BJ (cell line): ENCODE results near the gene KLHL30. TPM values are rescaled to one million over a fixed set of nuclear protein-coding genes. Genes with fewer than 3 reads are reported as not detected.

Experiments
- CTCF ChIA-PET: fragments of 350-600 bp; formaldehyde crosslinking; extraction: SDS; loops from one replicate; lab custom pipeline; 2021; ENCODE audit warnings: antibody characterized with exemption, inconsistent platforms; lab: Yijun Ruan, JAX
- POLR2A ChIA-PET: fragments of 300-600 bp; sonication (Branson Sonifier 250); formaldehyde crosslinking; extraction: SDS; loops from one replicate; lab custom pipeline; 2021; ENCODE audit warnings: antibody characterized with exemption; lab: Charles Lee
- DNase-seq: peaks from one replicate; pipeline ENCODE4 v3.0.0-alpha.2; 2011; ENCODE audit warnings: low read depth
- H3K27me3 ChIP-seq: 2 replicates; pipeline ENCODE4 v1.6.0; 2011; ENCODE audit warnings: low read length; ENCODE audit not compliant: control insufficient read depth, insufficient read depth
- H3K36me3 ChIP-seq: 2 replicates; pipeline ENCODE4 v1.5.1; 2011; ENCODE audit warnings: low read length; ENCODE audit not compliant: control insufficient read depth, insufficient read depth
- H3K4me3 ChIP-seq: 2 replicates; pipeline ENCODE4 v1.5.1; 2011; ENCODE audit warnings: low read depth, mild to moderate bottlenecking, control low read depth, low read length
- polyA plus RNA-seq: library from polyadenylated mRNA; depleted of rRNA; stranded (reverse); fragments of >200 nt; gene quantifications from 2 replicates; pipeline ENCODE4 v1.2.3, GENCODE V29; 2011
- TF ChIP-seq, protein P1 (sequence below): IDR thresholded peaks from 2 replicates; pipeline ENCODE4 v1.5.1; 2011; ENCODE audit warnings: low read depth, mild to moderate bottlenecking, control low read depth, inconsistent platforms, low read length, moderate library complexity; ENCODE audit not compliant: insufficient read depth

Gene KLHL30
- polyA plus RNA-seq, 1 experiment = 0.58 TPM

DNA sequence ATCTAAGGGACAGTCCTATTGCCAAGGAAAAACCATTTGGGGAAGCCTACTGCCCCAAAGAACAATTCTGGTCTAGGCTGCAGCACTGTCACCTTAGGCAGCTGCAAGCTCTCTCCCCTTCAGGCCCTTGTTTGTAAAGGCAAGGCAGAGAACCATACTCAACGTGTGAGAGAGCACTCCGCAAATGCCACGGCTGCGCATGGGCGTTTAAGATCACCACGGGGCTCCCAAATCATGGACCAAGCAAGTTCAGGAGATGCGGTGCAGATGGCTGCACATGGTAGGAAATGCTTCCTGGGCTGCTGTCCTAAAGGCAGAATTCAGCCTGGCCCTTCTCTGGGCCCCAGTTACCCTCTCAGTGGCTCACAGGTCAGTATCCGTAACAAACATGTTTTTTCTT is 35.8 kb downstream of the KLHL30 start:
- DNase-seq = no peak

DNA sequence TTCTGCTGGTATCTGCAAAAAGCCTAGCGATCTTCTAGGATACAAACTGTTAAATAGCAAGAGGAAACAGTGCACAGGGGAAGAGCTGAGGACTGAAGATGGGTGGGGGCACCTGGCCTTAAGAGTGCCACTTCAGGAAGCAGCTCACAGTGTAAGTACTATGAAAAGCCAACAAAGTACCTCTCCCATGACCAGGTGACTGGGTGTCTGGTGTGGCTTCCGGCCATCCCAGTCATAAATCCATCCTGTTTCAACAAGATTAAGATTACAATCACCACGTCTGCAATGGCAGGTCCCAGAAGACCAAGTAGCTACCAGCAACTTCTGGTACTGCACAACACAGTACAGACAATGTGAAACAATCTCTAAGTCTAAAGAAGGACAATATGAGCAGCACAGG is 36.2 kb downstream of the KLHL30 start:
- DNase-seq = no peak
- ChIA-PET CTCF (interaction anchor here (1.2 to 1.8 kb wide), 2 partner anchors 10 to 14 kb away, joined by 3 to 5 read pairs; no protein-coding TSS in a partner anchor), POLR2A (no interaction called here)
- Histone ChIP-seq H3K27me3 (no peaks in the 10 kb centered on the region), H3K4me3 (no peak overlapping the region), H3K36me3 (peaks cover 20% of the 10 kb centered on the region)
- TF ChIP-seq, protein P1, sequence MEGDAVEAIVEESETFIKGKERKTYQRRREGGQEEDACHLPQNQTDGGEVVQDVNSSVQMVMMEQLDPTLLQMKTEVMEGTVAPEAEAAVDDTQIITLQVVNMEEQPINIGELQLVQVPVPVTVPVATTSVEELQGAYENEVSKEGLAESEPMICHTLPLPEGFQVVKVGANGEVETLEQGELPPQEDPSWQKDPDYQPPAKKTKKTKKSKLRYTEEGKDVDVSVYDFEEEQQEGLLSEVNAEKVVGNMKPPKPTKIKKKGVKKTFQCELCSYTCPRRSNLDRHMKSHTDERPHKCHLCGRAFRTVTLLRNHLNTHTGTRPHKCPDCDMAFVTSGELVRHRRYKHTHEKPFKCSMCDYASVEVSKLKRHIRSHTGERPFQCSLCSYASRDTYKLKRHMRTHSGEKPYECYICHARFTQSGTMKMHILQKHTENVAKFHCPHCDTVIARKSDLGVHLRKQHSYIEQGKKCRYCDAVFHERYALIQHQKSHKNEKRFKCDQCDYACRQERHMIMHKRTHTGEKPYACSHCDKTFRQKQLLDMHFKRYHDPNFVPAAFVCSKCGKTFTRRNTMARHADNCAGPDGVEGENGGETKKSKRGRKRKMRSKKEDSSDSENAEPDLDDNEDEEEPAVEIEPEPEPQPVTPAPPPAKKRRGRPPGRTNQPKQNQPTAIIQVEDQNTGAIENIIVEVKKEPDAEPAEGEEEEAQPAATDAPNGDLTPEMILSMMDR = no peak

More for the DNA sequence above, 35.8 kb downstream of the KLHL30 start:
- H3K36me3 ChIP-seq = peaks cover 18% of the 10 kb centered on the region
- TF ChIP-seq, protein P1 = no peak
- ChIA-PET POLR2A (no interaction called here), CTCF (interaction anchor here (1.2 to 1.8 kb wide), 2 partner anchors 9 to 14 kb away, joined by 3 to 5 read pairs; no protein-coding TSS in a partner anchor)
- no peaks in the 10 kb centered on the region for H3K27me3 ChIP-seq
- H3K4me3 ChIP-seq = no peak overlapping the region

DNA sequence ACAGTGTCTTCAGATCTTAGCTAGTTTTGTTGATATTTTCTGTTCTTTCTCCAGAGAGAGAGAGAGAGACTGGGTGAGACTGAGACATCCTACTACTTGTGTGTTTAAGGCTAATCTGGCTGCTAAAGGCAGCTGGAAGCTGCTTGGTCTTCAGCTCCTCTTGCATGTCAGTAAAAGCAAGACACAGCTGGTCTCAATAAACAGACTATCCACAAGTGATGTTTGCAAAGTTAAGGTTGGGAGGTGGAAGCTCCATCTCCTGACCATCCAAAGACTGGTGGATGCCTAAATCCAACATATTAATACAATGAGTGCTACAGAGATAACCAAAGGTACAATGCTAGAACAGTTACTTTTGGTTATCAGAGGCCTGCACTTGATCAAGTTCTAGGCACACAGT is 38.1 kb downstream of the KLHL30 start:
- ChIA-PET CTCF (interaction anchor here (1.1 to 1.3 kb wide), 2 partner anchors 40 to 318 kb away, joined by 3 to 4 read pairs; no protein-coding TSS in a partner anchor), POLR2A (no interaction called here)
- no peaks in the 10 kb centered on the region for H3K27me3 ChIP-seq
- TF ChIP-seq, protein P1 = no peak
- H3K36me3 ChIP-seq = peaks cover 21% of the 10 kb centered on the region
- H3K4me3 ChIP-seq = no peak overlapping the region
- no peak for DNase-seq

DNA sequence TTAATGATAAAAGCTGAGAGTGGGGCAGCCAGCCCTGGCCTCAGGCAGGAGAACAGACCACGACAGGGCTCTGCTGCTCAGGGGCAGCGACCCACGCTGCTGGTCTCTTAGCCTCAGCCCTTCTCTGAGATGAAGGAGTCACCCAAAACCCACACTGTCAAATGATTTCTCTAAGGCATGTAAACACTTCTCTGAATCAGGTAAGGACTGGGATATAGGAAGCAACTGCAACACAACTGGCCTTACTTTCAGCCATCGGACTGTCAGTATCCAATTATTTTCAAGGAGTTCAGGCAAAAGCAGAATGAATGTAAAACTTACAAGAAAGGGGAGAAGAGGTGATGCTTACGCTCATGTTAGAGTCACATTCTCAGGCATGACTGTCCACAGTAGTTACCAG is 42.1 kb downstream of the KLHL30 start:
- ChIA-PET CTCF (interaction anchor here (1.0 kb wide), 1 partner anchor 83 kb away, joined by 5 read pairs; no protein-coding TSS in a partner anchor), POLR2A (no interaction called here)
- H3K27me3 ChIP-seq = no peaks in the 10 kb centered on the region
- H3K4me3 ChIP-seq = no peak overlapping the region
- H3K36me3 ChIP-seq = peaks cover 21% of the 10 kb centered on the region
- TF ChIP-seq, protein P1 = no peak
- no peak for DNase-seq

DNA sequence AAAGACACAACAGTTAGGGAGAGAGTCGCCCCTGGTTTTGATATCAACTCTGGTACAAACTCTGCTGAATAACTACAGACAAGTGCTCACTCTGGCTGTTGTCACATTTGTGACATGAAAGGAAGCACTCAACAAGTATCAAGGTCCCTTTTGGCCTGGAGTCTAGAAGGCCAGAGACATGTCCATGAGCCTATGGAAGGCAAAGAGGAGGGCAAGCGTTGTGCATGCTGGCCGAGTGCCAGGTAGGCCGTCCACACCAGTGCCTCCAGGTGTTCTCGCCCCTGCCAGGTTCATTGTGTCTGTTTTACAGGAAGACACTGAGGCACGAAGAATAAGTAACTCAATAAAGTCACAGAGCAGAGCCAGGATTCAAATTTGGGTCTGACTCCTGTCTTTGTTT is 43.9 kb downstream of the KLHL30 start:
- Histone ChIP-seq H3K4me3 (no peak overlapping the region), H3K36me3 (peaks cover 28% of the 10 kb centered on the region), H3K27me3 (no peaks in the 10 kb centered on the region)
- POLR2A ChIA-PET = no interaction called here
- no peak for DNase-seq
- CTCF ChIA-PET = interaction anchor here (0.8 kb wide), 1 partner anchor 25 kb away, joined by 3 read pairs; no protein-coding TSS in a partner anchor
- TF ChIP-seq, protein P1 = no peak
